ENCODE results near the gene EXOC4.

EXOC4 gene

DNA sequence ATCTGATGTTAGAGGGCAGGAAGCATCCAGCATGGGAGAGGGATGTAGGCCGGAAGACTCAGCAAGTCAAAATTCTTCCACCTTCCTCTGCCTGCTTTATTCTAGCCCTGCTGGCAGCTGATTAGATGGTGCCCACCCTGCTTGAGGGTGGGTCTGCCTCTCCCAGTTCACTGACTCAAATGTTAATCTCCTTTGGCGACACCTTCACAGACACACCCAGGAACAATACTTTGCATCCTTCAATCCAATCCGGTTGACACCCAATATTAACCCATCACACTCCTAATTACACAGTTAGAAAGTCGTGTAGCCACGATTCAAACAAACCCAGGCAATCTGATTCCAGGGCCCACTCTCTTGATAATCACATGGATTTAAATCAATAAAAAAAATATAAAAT, 440.4 kb downstream of the EXOC4 start:
- Histone ChIP-seq H3K27me3 (replicated peaks; ENCODE audit: control insufficient read depth, insufficient read depth, low read length) (no peaks in the 10 kb centered on the region), H3K4me1 (ENCODE audit: control insufficient read depth, insufficient read depth, low read length) (peaks cover 59% of the 10 kb centered on the region), H3K9me3 (ENCODE audit: control insufficient read depth, low read length) (no peaks in the 10 kb centered on the region), H3K36me3 (ENCODE audit: control insufficient read depth, insufficient read depth, low read length, severe bottlenecking) (no peaks in the 10 kb centered on the region), H3K4me3 (ENCODE audit: low read length) (no peak overlapping the region), H3K9ac (ENCODE audit: low read length) (no peak overlapping the region)
- no peak for DNase-seq (ENCODE audit: low read depth)

GRCh38 chr7:133696056-133696455, 443.2 kb downstream of the EXOC4 start:
- Histone ChIP-seq H3K4me3 (ENCODE audit: low read length) (no peak overlapping the region), H3K36me3 (ENCODE audit: control insufficient read depth, insufficient read depth, low read length, severe bottlenecking) (no peaks in the 10 kb centered on the region), H3K9me3 (ENCODE audit: control insufficient read depth, low read length) (no peaks in the 10 kb centered on the region), H3K27me3 (replicated peaks; ENCODE audit: control insufficient read depth, insufficient read depth, low read length) (no peaks in the 10 kb centered on the region), H3K4me1 (ENCODE audit: control insufficient read depth, insufficient read depth, low read length) (peaks cover 40% of the 10 kb centered on the region), H3K9ac (ENCODE audit: low read length) (no peak overlapping the region)
- DNase-seq (ENCODE audit: low read depth): no peak

DNA sequence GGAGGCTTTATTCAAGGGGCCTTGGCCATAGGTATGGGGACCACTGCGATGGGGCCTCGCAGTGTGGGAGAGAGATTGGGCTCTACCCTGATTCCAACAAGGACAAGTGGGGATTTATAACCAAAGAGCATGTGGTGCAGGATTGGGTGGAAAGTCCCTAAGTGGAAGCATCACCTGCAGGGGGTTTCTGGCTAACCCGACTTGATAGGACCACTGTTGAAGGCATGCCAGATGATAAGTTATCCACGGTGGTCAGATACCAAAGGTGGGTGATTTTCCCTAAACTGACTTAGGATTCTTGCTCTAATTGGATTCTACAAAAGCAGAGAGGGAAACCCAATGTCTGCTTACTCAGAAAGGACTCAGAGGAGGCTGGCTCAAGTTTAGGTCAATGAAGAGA, 444.7 kb downstream of the EXOC4 start:
- H3K36me3 ChIP-seq (ENCODE audit: control insufficient read depth, insufficient read depth, low read length, severe bottlenecking): no peaks in the 10 kb centered on the region
- no peak overlapping the region for H3K4me3 ChIP-seq (ENCODE audit: low read length)
- no peaks in the 10 kb centered on the region for H3K27me3 ChIP-seq (replicated peaks; ENCODE audit: control insufficient read depth, insufficient read depth, low read length)
- no peak for DNase-seq (ENCODE audit: low read depth)
- no peak overlapping the region for H3K9ac ChIP-seq (ENCODE audit: low read length)
- H3K4me1 ChIP-seq (ENCODE audit: control insufficient read depth, insufficient read depth, low read length): peaks cover 29% of the 10 kb centered on the region
- H3K9me3 ChIP-seq (ENCODE audit: control insufficient read depth, low read length): no peaks in the 10 kb centered on the region

DNA sequence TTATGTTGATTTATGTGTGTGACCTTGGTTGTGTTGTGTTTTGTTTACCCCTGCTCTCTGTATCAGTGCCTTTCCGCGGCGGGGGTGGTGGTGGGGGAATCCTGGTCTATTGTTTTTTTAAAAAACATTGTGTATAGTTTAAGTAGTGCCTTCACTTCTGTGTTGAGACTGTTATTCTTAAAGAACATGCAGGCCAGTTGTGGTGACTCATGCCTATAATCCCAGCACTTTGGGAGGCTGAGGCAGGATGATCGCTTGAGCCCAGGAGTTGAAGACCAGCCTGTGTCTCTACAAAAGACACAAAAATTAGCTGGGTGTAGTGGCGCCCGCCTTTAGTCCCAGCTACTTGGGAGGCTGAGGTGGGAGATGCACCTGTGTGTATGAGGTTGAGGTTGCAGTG, 445.2 kb downstream of the EXOC4 start:
- Histone ChIP-seq H3K36me3 (ENCODE audit: control insufficient read depth, insufficient read depth, low read length, severe bottlenecking) (no peaks in the 10 kb centered on the region), H3K9ac (ENCODE audit: low read length) (no peak overlapping the region), H3K9me3 (ENCODE audit: control insufficient read depth, low read length) (no peaks in the 10 kb centered on the region), H3K4me3 (ENCODE audit: low read length) (no peak overlapping the region), H3K27me3 (replicated peaks; ENCODE audit: control insufficient read depth, insufficient read depth, low read length) (no peaks in the 10 kb centered on the region), H3K4me1 (ENCODE audit: control insufficient read depth, insufficient read depth, low read length) (peaks cover 25% of the 10 kb centered on the region)
- peak; percentile 35 for DNase-seq (ENCODE audit: low read depth)

- Histone ChIP-seq H3K36me3 (ENCODE audit: control insufficient read depth, insufficient read depth, low read length, severe bottlenecking) (no peaks in the 10 kb centered on the region), H3K9ac (ENCODE audit: low read length) (no peak overlapping the region), H3K27me3 (replicated peaks; ENCODE audit: control insufficient read depth, insufficient read depth, low read length) (no peaks in the 10 kb centered on the region), H3K4me3 (ENCODE audit: low read length) (no peak overlapping the region), H3K9me3 (ENCODE audit: control insufficient read depth, low read length) (no peaks in the 10 kb centered on the region), H3K4me1 (ENCODE audit: control insufficient read depth, insufficient read depth, low read length) (peaks cover 25% of the 10 kb centered on the region)
- no peak for DNase-seq (ENCODE audit: low read depth)
Observed at GRCh38 chr7:133699386-133699785, 446.5 kb downstream of the EXOC4 start.

GRCh38 chr7:133702078-133702477, 449.2 kb downstream of the EXOC4 start:
- no peaks in the 10 kb centered on the region for H3K36me3 ChIP-seq (ENCODE audit: control insufficient read depth, insufficient read depth, low read length, severe bottlenecking)
- no peak for DNase-seq (ENCODE audit: low read depth)
- no peak overlapping the region for H3K4me3 ChIP-seq (ENCODE audit: low read length)
- H3K4me1 ChIP-seq (ENCODE audit: control insufficient read depth, insufficient read depth, low read length): peaks cover 6% of the 10 kb centered on the region
- H3K27me3 ChIP-seq (replicated peaks; ENCODE audit: control insufficient read depth, insufficient read depth, low read length): no peaks in the 10 kb centered on the region
- H3K9me3 ChIP-seq (ENCODE audit: control insufficient read depth, low read length): no peaks in the 10 kb centered on the region
- no peak overlapping the region for H3K9ac ChIP-seq (ENCODE audit: low read length)

DNA sequence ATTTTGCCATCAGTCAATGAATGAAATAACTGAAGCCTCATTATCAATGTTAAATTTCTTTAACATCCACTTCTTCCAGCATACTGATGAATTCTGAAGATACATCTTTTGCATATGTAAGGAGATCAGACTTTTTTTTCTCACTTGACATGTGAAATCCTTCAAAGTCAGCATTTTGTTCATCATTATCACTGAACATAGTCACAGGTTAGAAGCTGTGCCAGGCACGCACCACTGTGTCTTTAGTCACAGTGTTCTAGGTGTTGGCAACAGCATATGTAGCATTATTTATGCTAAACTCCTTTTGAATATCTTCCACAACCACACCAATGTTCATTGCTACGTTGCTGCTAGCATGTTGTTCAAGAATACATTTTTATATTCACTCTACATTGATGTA, 450.1 kb downstream of the EXOC4 start:
- no peak overlapping the region for H3K4me3 ChIP-seq (ENCODE audit: low read length)

DNA sequence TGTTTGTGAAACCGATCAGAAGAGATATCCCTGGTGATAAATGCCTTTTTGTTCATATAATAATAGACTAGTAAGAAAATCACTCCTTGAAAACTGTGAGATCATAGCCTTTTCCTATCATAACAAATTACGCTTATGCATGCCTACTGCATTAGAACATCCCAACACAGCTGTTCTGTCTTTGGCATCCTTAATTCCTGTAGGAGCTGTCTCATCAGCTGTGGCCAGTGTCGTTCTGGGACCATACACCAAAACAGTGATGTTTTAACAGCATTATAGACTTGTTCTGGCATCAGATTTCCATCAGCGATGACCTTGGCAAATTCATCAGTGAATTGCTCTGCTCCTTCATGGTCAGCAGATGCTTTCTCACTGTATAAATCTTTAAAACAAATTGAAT, 450.7 kb downstream of the EXOC4 start:
- Histone ChIP-seq H3K4me3 (ENCODE audit: low read length) (no peak overlapping the region), H3K4me1 (ENCODE audit: control insufficient read depth, insufficient read depth, low read length) (peaks cover 16% of the 10 kb centered on the region), H3K36me3 (ENCODE audit: control insufficient read depth, insufficient read depth, low read length, severe bottlenecking) (no peaks in the 10 kb centered on the region), H3K9me3 (ENCODE audit: control insufficient read depth, low read length) (no peaks in the 10 kb centered on the region), H3K9ac (ENCODE audit: low read length) (no peak overlapping the region), H3K27me3 (replicated peaks; ENCODE audit: control insufficient read depth, insufficient read depth, low read length) (no peaks in the 10 kb centered on the region)
- DNase-seq (ENCODE audit: low read depth): peak; percentile 75

More for the DNA sequence above, 450.1 kb downstream of the EXOC4 start:
- Histone ChIP-seq H3K36me3 (ENCODE audit: control insufficient read depth, insufficient read depth, low read length, severe bottlenecking) (no peaks in the 10 kb centered on the region), H3K9me3 (ENCODE audit: control insufficient read depth, low read length) (no peaks in the 10 kb centered on the region), H3K9ac (ENCODE audit: low read length) (no peak overlapping the region), H3K27me3 (replicated peaks; ENCODE audit: control insufficient read depth, insufficient read depth, low read length) (no peaks in the 10 kb centered on the region), H3K4me1 (ENCODE audit: control insufficient read depth, insufficient read depth, low read length) (peaks cover 11% of the 10 kb centered on the region)
- DNase-seq (ENCODE audit: low read depth): no peak

- H3K4me1 ChIP-seq (ENCODE audit: control insufficient read depth, insufficient read depth, low read length): peaks cover 22% of the 10 kb centered on the region
- no peaks in the 10 kb centered on the region for H3K27me3 ChIP-seq (replicated peaks; ENCODE audit: control insufficient read depth, insufficient read depth, low read length)
- no peak overlapping the region for H3K4me3 ChIP-seq (ENCODE audit: low read length)
- no peaks in the 10 kb centered on the region for H3K9me3 ChIP-seq (ENCODE audit: control insufficient read depth, low read length)
- no peak for DNase-seq (ENCODE audit: low read depth)
- H3K36me3 ChIP-seq (ENCODE audit: control insufficient read depth, insufficient read depth, low read length, severe bottlenecking): no peaks in the 10 kb centered on the region
- H3K9ac ChIP-seq (ENCODE audit: low read length): no peak overlapping the region
Observed at GRCh38 chr7:133704453-133704852, 451.6 kb downstream of the EXOC4 start.

- Histone ChIP-seq H3K9me3 (ENCODE audit: control insufficient read depth, low read length) (no peaks in the 10 kb centered on the region), H3K9ac (ENCODE audit: low read length) (no peak overlapping the region), H3K27me3 (replicated peaks; ENCODE audit: control insufficient read depth, insufficient read depth, low read length) (no peaks in the 10 kb centered on the region), H3K4me1 (ENCODE audit: control insufficient read depth, insufficient read depth, low read length) (peaks cover 22% of the 10 kb centered on the region), H3K36me3 (ENCODE audit: control insufficient read depth, insufficient read depth, low read length, severe bottlenecking) (no peaks in the 10 kb centered on the region), H3K4me3 (ENCODE audit: low read length) (no peak overlapping the region)
- no peak for DNase-seq (ENCODE audit: low read depth)
Observed at GRCh38 chr7:133705596-133705995, 452.7 kb downstream of the EXOC4 start.

DNA sequence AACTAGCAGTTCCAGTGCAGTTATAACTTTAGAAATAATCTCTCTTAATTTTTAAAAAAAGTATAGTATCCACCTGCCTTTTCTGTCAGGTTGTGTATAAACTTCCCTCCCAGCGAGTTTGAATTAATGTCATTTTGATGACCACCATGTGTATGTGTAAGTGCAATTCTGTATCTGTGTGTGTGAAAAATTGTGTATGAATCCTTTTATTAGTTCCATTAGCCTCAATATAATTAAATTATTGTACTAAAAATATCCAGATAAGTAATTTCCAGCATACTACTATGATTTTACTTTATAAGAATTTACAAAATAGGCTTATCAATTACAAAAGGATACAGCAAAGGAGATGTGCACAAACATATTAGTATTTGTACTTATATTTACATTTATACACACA, 453.1 kb downstream of the EXOC4 start:
- H3K9me3 ChIP-seq (ENCODE audit: control insufficient read depth, low read length): no peaks in the 10 kb centered on the region
- no peak overlapping the region for H3K9ac ChIP-seq (ENCODE audit: low read length)
- peaks cover 22% of the 10 kb centered on the region for H3K4me1 ChIP-seq (ENCODE audit: control insufficient read depth, insufficient read depth, low read length)
- no peaks in the 10 kb centered on the region for H3K27me3 ChIP-seq (replicated peaks; ENCODE audit: control insufficient read depth, insufficient read depth, low read length)
- H3K4me3 ChIP-seq (ENCODE audit: low read length): no peak overlapping the region
- H3K36me3 ChIP-seq (ENCODE audit: control insufficient read depth, insufficient read depth, low read length, severe bottlenecking): no peaks in the 10 kb centered on the region
- DNase-seq (ENCODE audit: low read depth): no peak

DNA sequence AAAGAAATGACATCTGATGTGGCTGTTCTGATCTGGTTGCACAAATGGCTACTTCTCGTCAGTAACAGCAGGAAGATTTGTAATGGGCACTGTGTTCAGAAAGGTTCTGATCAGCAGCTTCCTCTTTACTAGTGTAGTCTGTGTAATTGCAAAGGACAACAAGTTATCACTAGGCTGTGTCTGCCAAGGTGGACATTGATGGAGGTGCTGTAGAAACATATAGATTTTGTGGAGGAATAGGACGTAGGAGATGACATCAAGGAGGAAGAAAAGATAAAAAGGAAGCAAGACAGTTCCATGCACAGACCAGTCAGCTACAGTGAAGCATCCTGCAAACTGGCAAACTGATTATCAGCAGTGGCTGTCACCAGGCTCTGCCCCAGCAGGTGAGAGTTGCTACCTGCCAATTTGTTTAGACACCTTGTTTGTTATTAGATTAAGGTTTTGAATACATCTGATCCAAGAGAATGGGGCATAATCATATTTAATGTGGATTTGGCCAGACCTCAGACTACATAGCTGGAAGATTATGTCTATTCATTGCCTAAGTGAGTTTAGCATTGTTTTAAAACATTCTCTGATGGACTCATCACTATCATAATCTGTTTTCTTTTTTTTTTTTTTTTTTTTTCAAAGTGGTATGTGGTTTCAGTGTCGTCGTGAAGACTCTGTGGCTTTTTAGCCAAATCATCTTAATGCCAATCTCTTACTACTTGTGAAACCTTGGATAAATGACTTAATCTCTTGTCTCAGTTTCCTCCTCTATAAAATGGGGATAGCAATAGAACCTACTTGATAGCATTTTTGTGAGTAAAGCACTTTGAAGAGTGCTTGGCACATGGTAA, 456.4 kb downstream of the EXOC4 start:
- no peaks in the 10 kb centered on the region for H3K9me3 ChIP-seq (ENCODE audit: control insufficient read depth, low read length)
- H3K36me3 ChIP-seq (ENCODE audit: control insufficient read depth, insufficient read depth, low read length, severe bottlenecking): no peaks in the 10 kb centered on the region
- H3K27me3 ChIP-seq (replicated peaks; ENCODE audit: control insufficient read depth, insufficient read depth, low read length): no peaks in the 10 kb centered on the region
- H3K4me3 ChIP-seq (ENCODE audit: low read length): no peak overlapping the region
- H3K4me1 ChIP-seq (ENCODE audit: control insufficient read depth, insufficient read depth, low read length): peaks cover 15% of the 10 kb centered on the region
- H3K9ac ChIP-seq (ENCODE audit: low read length): no peak overlapping the region
- DNase-seq (ENCODE audit: low read depth): no peak

All from adipocyte (in vitro differentiated cells).